ENCODE measurements around the gene SARDH. TPM values are rescaled to one million over a fixed set of nuclear protein-coding genes. Genes with fewer than 3 reads are reported as not detected.

Gene SARDH
- total RNA-seq, 4 donors from 2014 or later: 0.32 to 0.98 (median 0.44) TPM; not detected in 1

DNA sequence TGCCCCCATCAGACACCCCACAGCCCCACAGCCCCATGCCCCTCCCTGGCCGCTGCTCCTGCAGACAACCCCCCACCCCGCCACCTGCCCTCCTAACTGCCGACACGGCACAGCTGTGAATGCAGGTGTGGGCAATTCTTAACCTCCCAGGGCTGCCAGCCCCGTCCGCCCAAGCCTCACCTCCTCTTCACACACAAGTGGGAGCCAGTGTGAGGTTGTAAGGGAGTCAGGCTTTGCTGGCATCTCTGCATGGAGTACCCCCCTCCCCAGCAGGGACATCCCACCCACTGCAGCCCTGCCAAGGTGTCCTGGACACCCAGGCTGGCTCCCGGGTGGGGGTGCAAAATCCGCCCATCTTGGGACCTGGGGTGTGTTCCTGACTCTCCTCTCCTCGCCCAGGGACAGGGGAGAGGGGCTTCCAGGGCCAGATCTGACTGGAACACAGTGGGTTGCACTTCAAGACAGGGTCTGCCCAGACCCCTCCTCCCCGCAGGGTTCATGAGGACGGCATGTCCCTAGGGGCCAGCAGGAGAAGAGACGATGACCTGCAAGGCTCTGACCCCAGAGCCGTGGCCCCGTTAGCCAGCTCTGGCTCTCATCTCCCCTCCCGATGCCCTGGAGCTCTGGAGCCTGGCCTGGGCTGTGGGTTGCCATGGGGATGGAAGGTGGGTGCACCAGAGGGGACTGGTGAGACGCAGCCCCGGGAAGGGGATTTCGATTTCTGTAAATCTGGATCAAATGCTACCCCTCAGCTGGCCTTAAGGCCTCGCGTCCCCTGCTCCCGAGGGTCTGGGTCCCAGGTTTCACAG, 34.4 kb downstream of the SARDH start:
- peak in 1 of 2 donors; percentile 45 for DNase-seq (ENCODE audit: low spot score in 2 of 2)
- no peaks in the 10 kb centered on the region for H3K36me3 ChIP-seq
- peaks cover 50% of the 10 kb centered on the region for H3K27me3 ChIP-seq
- TF ChIP-seq, protein P1, sequence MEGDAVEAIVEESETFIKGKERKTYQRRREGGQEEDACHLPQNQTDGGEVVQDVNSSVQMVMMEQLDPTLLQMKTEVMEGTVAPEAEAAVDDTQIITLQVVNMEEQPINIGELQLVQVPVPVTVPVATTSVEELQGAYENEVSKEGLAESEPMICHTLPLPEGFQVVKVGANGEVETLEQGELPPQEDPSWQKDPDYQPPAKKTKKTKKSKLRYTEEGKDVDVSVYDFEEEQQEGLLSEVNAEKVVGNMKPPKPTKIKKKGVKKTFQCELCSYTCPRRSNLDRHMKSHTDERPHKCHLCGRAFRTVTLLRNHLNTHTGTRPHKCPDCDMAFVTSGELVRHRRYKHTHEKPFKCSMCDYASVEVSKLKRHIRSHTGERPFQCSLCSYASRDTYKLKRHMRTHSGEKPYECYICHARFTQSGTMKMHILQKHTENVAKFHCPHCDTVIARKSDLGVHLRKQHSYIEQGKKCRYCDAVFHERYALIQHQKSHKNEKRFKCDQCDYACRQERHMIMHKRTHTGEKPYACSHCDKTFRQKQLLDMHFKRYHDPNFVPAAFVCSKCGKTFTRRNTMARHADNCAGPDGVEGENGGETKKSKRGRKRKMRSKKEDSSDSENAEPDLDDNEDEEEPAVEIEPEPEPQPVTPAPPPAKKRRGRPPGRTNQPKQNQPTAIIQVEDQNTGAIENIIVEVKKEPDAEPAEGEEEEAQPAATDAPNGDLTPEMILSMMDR (IDR thresholded peaks at IDR 0.05): no peak
- no peak for TF ChIP-seq EP300 (IDR thresholded peaks at IDR 0.05)
- TF ChIP-seq POLR2AphosphoS5 (IDR thresholded peaks at IDR 0.05): no peak
- TF ChIP-seq POLR2A (IDR thresholded peaks at IDR 0.05): no peak
- no peak overlapping the region for H3K4me3 ChIP-seq
- WGBS: 84% methylated on average over 10 of the region's 21 CpGs
- H3K27ac ChIP-seq: no peak overlapping the region
- H3K9me3 ChIP-seq: no peaks in the 10 kb centered on the region
- peaks cover 32% of the 10 kb centered on the region for H3K4me1 ChIP-seq

DNA sequence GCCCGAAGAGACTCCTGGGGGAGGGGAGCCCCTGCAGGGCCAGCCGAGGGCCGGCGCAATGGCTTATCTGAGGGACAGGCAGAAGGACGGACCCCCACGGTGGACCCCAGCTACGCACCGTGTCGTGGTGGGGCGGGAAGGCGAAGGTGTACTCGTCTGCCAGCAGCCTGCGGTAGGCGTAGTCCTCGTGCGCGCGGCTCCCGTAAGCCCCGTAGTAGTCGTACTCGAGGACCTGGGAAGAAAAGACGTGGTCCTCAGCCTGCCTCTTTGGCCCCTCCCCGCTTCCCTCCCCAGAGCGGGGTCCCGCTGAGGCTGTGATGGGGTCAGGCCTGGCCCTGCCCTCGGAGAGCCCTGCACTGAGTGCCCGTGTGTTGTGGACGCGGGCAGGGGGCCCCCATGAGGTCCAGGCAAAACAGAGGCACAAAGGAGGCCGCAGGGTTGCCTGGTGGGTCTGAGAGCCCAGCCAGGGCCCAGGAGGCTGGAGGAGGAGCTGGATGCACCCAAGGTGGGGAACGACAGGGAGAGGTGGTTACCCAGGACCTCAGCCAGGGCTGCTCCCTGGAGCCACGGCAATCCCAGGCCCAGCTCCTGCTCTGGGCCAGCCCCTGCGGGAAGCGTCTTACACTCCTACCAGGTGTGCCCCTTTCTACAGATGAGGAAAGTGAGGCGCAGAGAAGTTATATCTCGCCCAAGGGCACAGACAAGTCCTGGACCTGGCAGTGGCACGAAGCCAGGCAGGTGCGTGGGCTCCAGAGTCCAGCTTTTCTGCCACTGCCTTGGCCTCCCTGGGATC, 35.2 kb downstream of the SARDH start:
- DNase-seq (ENCODE audit: low spot score in 2 of 2): peak in 1 of 2 donors; percentile 53
- H3K9me3 ChIP-seq: no peaks in the 10 kb centered on the region
- H3K27me3 ChIP-seq: peaks cover 47% of the 10 kb centered on the region
- no peaks in the 10 kb centered on the region for H3K36me3 ChIP-seq
- no peak overlapping the region for H3K27ac ChIP-seq
- 38% methylated on average over 31 of the region's 39 CpGs for WGBS
- H3K4me1 ChIP-seq: peaks cover 32% of the 10 kb centered on the region
- H3K4me3 ChIP-seq: peak overlapping the region; percentile 34
- TF ChIP-seq POLR2A (IDR thresholded peaks at IDR 0.05) (no peak), POLR2AphosphoS5 (IDR thresholded peaks at IDR 0.05) (no peak)

DNA sequence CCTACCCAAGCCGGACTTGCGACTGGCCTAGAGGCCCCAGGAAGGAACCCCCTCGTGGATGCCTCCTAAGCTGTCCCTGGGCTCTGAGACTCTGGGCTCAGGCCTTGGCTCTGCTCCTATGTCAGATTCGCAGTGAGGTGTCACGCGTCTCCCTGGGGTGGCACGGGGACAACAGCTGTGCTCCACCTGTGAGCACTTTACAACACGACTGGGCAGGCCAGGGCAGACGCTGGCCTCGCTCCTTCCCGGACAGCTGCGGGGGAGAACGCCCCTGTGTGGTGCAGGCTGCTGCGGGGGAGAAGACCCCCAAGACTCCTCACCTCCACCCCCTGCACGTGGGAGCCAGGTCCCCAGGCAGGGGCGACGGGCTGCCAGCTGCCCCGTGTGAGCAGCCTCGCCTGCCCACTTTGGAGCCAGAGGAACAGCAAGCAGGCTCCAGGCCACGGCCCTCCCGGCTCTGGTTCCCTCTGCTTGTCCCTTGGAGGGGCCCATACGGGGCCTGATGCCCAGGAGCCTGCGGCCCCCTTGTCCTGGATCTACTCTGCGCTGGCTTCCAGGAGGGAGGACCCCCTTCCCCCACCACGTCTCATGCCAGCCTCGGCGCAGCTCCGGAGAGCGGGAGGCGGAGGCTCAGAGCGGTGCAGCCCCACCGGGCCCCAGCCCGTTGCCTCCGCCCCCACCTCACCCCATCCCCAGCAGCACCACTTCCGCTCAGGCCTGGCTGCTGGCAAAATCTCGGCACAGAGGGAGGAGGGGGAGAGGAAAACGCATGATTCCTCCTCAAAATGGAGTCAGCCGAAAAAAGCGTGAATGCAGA, 36.0 kb downstream of the SARDH start:
- DNase-seq (ENCODE audit: low spot score in 2 of 2): peak in 1 of 2 donors; percentile 56
- Histone ChIP-seq H3K36me3 (no peaks in the 10 kb centered on the region), H3K9me3 (no peaks in the 10 kb centered on the region), H3K27ac (no peak overlapping the region), H3K4me1 (peaks cover 29% of the 10 kb centered on the region), H3K27me3 (peaks cover 42% of the 10 kb centered on the region), H3K4me3 (peak overlapping the region; percentile 34)
- 9% methylated on average over 18 of the region's 39 CpGs for WGBS
- TF ChIP-seq, protein P1 (IDR thresholded peaks at IDR 0.05): no peak
- TF ChIP-seq POLR2AphosphoS5 (IDR thresholded peaks at IDR 0.05): no peak

DNA sequence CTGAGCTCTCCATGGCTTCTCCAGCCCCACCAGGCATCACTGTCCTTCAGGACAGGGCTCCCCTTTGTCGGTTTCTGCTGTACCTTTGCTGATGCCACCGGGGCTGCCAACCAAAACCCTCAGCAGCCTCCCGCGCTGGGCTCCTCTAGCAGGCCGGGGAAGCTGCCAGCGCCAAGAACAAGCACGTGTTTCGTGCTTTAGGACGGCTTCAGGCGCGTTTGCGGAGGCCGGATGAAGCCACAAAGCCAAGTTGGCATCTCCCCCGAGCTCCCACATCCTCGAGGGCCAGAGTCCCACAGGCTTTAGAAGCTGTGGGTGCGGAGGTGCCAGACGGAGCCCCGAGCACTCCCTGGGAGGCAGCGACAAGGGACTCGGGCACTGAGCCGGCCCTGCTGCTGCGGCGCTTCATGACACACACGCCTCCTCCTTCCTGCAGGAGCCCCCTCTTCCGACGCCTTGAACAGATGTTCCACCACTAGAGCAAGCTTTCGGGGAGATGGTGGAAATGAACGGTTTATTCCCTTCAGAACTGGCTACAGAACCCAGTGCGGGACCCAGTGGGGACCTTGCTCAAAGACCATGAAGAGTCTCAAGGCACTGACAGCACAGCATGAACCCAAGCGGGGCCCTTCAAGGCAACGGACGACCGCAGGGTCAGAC, 36.7 kb downstream of the SARDH start:
- WGBS: 39% methylated on average over 31 of the region's 33 CpGs
- Histone ChIP-seq H3K27me3 (peaks cover 42% of the 10 kb centered on the region), H3K36me3 (no peaks in the 10 kb centered on the region), H3K27ac (no peak overlapping the region), H3K4me1 (peaks cover 24% of the 10 kb centered on the region), H3K9me3 (no peaks in the 10 kb centered on the region), H3K4me3 (no peak overlapping the region)
- peak in 1 of 2 donors; percentile 50 for DNase-seq (ENCODE audit: low spot score in 2 of 2)
- TF ChIP-seq, protein P1 (IDR thresholded peaks at IDR 0.05): no peak
- no peak for TF ChIP-seq POLR2A (IDR thresholded peaks at IDR 0.05)
- TF ChIP-seq EP300 (IDR thresholded peaks at IDR 0.05): no peak

DNA sequence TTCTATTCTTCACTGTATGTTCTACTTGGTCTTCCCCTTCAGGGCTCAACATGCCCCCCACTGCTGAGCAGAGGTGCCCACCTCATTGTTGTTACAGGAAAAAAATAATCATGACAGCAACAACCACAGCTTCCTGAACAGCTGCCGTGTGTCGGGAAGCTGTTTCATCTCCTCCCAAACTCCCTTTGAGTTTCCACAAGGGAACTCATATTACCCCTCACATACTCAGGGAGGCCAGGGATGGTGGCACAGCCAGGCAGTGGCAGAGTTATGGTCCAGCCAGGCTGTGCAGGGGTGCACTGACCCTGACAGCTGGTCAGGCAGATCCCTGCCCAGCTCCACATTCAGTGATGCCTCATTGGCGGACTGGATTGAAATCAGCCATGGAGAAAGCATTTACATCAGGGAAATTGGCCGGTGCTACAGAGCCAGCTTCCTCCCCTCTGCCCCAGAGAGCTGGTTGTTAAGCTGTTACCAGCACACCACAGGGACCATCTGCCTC, 37.3 kb downstream of the SARDH start:
- Histone ChIP-seq H3K27ac (no peak overlapping the region), H3K36me3 (no peaks in the 10 kb centered on the region), H3K4me1 (peaks cover 24% of the 10 kb centered on the region), H3K4me3 (no peak overlapping the region), H3K9me3 (no peaks in the 10 kb centered on the region), H3K27me3 (peaks cover 47% of the 10 kb centered on the region)
- WGBS: 74% methylated on average over 4 of the region's 4 CpGs
- DNase-seq (ENCODE audit: low spot score in 2 of 2): peak in 1 of 2 donors; percentile 22
- no peak for TF ChIP-seq POLR2A (IDR thresholded peaks at IDR 0.05)
- no peak for TF ChIP-seq EP300 (IDR thresholded peaks at IDR 0.05)
- TF ChIP-seq, protein P1 (IDR thresholded peaks at IDR 0.05): no peak
- TF ChIP-seq POLR2AphosphoS5 (IDR thresholded peaks at IDR 0.05): no peak
